Placental epithelial cell (primary cell): ENCODE results near the gene ZPBP2. TPM values are rescaled to one million over a fixed set of nuclear protein-coding genes. Genes with fewer than 3 reads are reported as not detected.

Experiments used
- small RNA-seq: library from RNA; depleted of rRNA; stranded (forward); fragments of <200 nt; gene quantifications from one replicate; pipeline ENCODE3, GENCODE V24; 2012
- total RNA-seq: library from RNA; depleted of rRNA; stranded (reverse); fragments of >200 nt; gene quantifications from 2 replicates; pipeline ENCODE4 v1.2.3, GENCODE V29; 2012

Gene ZPBP2, protein sequence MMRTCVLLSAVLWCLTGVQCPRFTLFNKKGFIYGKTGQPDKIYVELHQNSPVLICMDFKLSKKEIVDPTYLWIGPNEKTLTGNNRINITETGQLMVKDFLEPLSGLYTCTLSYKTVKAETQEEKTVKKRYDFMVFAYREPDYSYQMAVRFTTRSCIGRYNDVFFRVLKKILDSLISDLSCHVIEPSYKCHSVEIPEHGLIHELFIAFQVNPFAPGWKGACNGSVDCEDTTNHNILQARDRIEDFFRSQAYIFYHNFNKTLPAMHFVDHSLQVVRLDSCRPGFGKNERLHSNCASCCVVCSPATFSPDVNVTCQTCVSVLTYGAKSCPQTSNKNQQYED
- total RNA-seq, result not detected in 2 replicates

DNA sequence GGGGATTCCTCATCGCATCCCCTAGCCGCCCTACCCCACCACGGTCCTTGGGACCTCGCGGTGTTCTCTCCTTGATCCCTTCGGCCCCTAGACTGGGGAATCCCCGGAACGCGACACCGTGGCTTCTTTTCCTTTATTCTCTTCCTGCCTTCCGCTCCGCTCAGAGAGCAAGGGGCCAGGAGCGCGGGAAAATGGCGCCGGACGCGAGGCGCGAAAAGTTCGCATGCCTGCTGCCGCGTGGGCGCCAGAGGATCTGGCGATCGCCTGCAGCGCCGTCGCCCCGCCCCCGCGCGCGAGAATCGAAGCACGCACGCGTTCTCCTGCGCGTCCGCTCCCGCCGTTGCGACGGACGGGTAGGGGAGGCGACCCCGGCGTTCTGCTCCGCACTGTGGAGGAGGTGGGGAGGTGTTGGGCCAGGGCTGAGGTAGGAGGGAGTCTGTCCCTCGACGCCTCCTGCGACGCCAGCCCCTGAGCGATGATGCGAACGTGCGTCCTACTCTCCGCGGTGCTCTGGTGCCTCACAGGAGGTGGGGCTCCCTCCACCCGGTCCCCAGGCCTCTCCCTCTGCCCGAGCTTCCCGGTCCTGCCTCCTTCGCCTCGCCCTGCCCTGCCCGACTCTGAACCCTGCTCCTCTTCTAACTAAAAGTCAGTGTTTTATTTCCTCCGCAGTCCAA is at the start of gene ZPBP2:
Gene ZPBP2 (plus strand): TSS at position 323 of the 674 bp plus-strand sequence. CDS start 153 bp downstream, at position 476.

DNA sequence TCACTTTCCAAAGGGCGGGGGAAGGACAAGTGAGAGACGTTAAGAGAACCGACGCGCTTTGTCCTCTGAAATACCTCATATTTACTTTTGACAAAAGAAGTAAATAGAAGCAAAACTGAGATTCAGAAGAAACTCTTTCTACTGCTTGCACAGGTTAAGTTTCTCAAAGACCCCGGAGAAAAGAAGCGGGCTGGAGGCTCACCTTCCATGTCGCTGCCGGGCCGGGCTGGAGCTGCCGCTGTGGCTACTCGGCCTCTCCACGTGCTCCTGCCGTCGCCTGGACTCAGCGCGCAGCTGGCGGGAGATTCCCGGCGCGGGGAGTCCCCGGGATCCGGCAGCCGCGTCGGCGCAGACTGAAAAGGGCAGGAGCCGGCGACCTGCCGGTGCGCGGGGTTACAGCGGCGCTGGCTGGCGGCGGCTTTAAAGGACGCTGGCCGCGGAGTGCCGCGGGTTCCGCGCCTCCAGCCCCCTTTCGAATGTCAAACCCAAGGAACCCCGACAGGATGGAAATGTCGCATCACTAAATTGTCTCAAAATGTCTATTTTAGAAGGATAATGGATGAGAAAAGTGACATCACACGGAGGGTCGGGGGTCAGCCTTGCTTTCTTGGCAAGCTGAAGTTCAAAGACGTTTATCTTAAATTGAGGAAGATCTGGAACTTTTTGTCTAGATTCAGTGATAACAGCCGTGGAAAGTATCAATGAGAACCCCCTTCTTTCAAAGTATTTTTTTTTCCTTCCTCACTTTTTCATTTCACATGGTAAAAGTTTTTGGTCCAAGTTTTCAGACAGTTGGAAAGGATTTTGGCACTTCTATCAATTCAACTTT is 3.9 kb upstream of the ZPBP2 start, which contains the start of gene IKZF3:
Gene IKZF3 (minus strand): TSS at position 395 of the 829 bp plus-strand sequence. CDS start 186 bp downstream, at position 209.

Small RNAs within 50 kb of the gene (small RNA-seq; reads per million reads assigned to genes)
- gene AC090844.1, result not detected

Other genes starting within 250 kb of the ZPBP2 start
- gene PPP1R1B, start 241.2 kb upstream of the ZPBP2 start, total RNA-seq, result 0.11 and 3.5 TPM in 2 replicates
- 60.5 and 65.2 TPM in 2 replicates for gene STARD3, start 231.1 kb upstream of the ZPBP2 start, total RNA-seq
- 1.3 and 2.0 TPM in 2 replicates for gene TCAP, start 202.9 kb upstream of the ZPBP2 start, total RNA-seq
- gene PNMT, start 199.7 kb upstream of the ZPBP2 start, total RNA-seq, result 72.1 and 224 TPM in 2 replicates
- gene PGAP3, start 180.1 kb upstream of the ZPBP2 start, total RNA-seq, result 16.2 and 34.5 TPM in 2 replicates
- 123 and 217 TPM in 2 replicates for gene ERBB2, start 168.1 kb upstream of the ZPBP2 start, total RNA-seq
- gene MIEN1, start 137.7 kb upstream of the ZPBP2 start, total RNA-seq, result 23.2 and 35.6 TPM in 2 replicates
- 5.1 and 8.4 TPM in 2 replicates for gene GRB7, start 130.3 kb upstream of the ZPBP2 start, total RNA-seq
- under 0.01 and 0.43 TPM in 2 replicates for gene IKZF3, start 3.9 kb upstream of the ZPBP2 start, total RNA-seq
- 4.4 and 20.4 TPM in 2 replicates for gene GSDMB, start 50.4 kb downstream of the ZPBP2 start, total RNA-seq
- gene ORMDL3, start 59.4 kb downstream of the ZPBP2 start, total RNA-seq, result 56.9 and 84.8 TPM in 2 replicates
- not detected in 2 replicates for gene LRRC3C, start 59.5 kb downstream of the ZPBP2 start, total RNA-seq
- 0.33 TPM in 1 of 2 replicates, not detected in the other for gene GSDMA, start 94.8 kb downstream of the ZPBP2 start, total RNA-seq
- gene PSMD3, start 112.6 kb downstream of the ZPBP2 start, total RNA-seq, result 88.3 and 181 TPM in 2 replicates
- gene CSF3, start 147.2 kb downstream of the ZPBP2 start, total RNA-seq, result not detected in 2 replicates
- gene MED24, start 186.2 kb downstream of the ZPBP2 start, total RNA-seq, result 47.5 and 78.9 TPM in 2 replicates
- 12.2 and 12.7 TPM in 2 replicates for gene THRA, start 194.8 kb downstream of the ZPBP2 start, total RNA-seq
- gene NR1D1, start 232.4 kb downstream of the ZPBP2 start, total RNA-seq, result 2.7 and 3.4 TPM in 2 replicates